GM12878 (cell line): ENCODE results near the gene PSMA2. TPM values are rescaled to one million over a fixed set of nuclear protein-coding genes. Genes with fewer than 3 reads are reported as not detected.
A peak's percentile ranks its signal among the peaks of the same experiment; 100 is the strongest.

Source experiments
- ATAC-seq: fragments of 200-7000 bp; cut with Tn5 transposase; 3 replicates; pipeline ENCODE4 v1.9.1; 2020; ENCODE audit warnings: mild to moderate bottlenecking, moderate library complexity
- BruUV-seq: library from RNA; stranded (reverse); fragments of 400-500 nt; replicated peaks from 2 replicates; lab custom pipeline; 2021; lab: Mats Ljungman, UMichigan
- CTCF ChIA-PET: fragments of 300-600 bp; sonication (Branson Sonifier 250); formaldehyde crosslinking; extraction: SDS; loops from one replicate; lab custom pipeline; 2021; ENCODE audit warnings: inconsistent platforms; lab: Yijun Ruan, JAX
- POLR2A ChIA-PET: fragments of 350-600 bp; formaldehyde crosslinking; extraction: SDS; loops from one replicate; lab custom pipeline; 2021; ENCODE audit warnings: inconsistent platforms; lab: Charles Lee
- RAD21 ChIA-PET: fragments of 300-600 bp; sonication (Branson Sonifier 250); formaldehyde crosslinking; loops from one replicate; lab custom pipeline; 2023; ENCODE audit warnings: antibody characterized with exemption; ENCODE audit not compliant: unreplicated experiment; lab: Charles Lee
- SMC1A ChIA-PET: fragments of 300-600 bp; sonication (Branson Sonifier 250); formaldehyde crosslinking; loops from one replicate; lab custom pipeline; 2023; ENCODE audit not compliant: unreplicated experiment, uncharacterized antibody; lab: Charles Lee
- DNase-seq: peaks from one replicate; pipeline ENCODE4 v3.0.0-alpha.2; 2011; ENCODE audit warnings: low read depth, low spot score
- FAIRE-seq: peaks from 3 replicates; lab custom pipeline; 2011; peaks lifted over from hg19 to GRCh38; lab: Jason Lieb, UNC
- H2AFZ ChIP-seq: 2 replicates; pipeline ENCODE4 v1.6.0; 2011; ENCODE audit warnings: low read depth, low read length, control low read depth; ENCODE audit not compliant: control insufficient read depth
- H3K27ac ChIP-seq: 2 replicates; pipeline ENCODE4 v1.5.1; 2011; ENCODE audit warnings: control low read depth; ENCODE audit not compliant: control insufficient read depth, insufficient read depth
- H3K27me3 ChIP-seq, 2 experiments: replicated peaks in 1 of 2; 2 replicates each; pipeline versions ENCODE4 v1.6.0 to v1.6.1; 2011; ENCODE audit warnings: low read length in 1 of 2; ENCODE audit not compliant: control insufficient read depth in 2 of 2, insufficient read depth in 2 of 2
- H3K36me3 ChIP-seq, 2 experiments: 2 replicates each; pipeline ENCODE4 v1.5.1; 2011; ENCODE audit warnings: low read length in 1 of 2; ENCODE audit not compliant: control insufficient read depth in 2 of 2, insufficient read depth in 2 of 2
- H3K4me1 ChIP-seq: 2 replicates; pipeline ENCODE4 v1.6.1; 2011; ENCODE audit warnings: mild to moderate bottlenecking, low read length, moderate library complexity, mixed read lengths; ENCODE audit not compliant: control insufficient read depth, insufficient read depth
- H3K4me2 ChIP-seq: 2 replicates; pipeline ENCODE4 v1.6.0; 2011; ENCODE audit warnings: control low read depth; ENCODE audit not compliant: control insufficient read depth, insufficient read depth
- H3K4me3 ChIP-seq: fragments of 200-600 bp; sonication (generic); 2 replicates; pipeline ENCODE4 v1.5.1; 2016
- H3K79me2 ChIP-seq: 2 replicates; pipeline ENCODE4 v1.6.0; 2011; ENCODE audit warnings: low read length; ENCODE audit not compliant: control insufficient read depth, insufficient read depth
- H3K9ac ChIP-seq: 2 replicates; pipeline ENCODE4 v1.8.0; 2011; ENCODE audit warnings: low read length, control low read depth, mixed read lengths; ENCODE audit not compliant: control insufficient read depth, insufficient read depth
- H3K9me3 ChIP-seq: replicated peaks from 3 replicates; pipeline ENCODE4 v1.5.1; 2011; ENCODE audit warnings: mild to moderate bottlenecking, low read length; ENCODE audit not compliant: control insufficient read depth, insufficient read depth
- H4K20me1 ChIP-seq: 2 replicates; pipeline ENCODE4 v1.6.0; 2011; ENCODE audit not compliant: control insufficient read depth, insufficient read depth
- CREB1 ChIP-seq: IDR thresholded peaks from 2 replicates; pipeline ENCODE4 v1.6.1; 2012; ENCODE audit warnings: low read depth, mild to moderate bottlenecking, inconsistent platforms
- ESRRA ChIP-seq: IDR thresholded peaks from 2 replicates; pipeline ENCODE4 v1.6.1; 2012; ENCODE audit warnings: mild to moderate bottlenecking, low read length, improper control_type of control experiment
- FOS ChIP-seq: IDR thresholded peaks from 3 replicates; pipeline ENCODE4 v1.6.1; 2011; ENCODE audit warnings: borderline replicate concordance; ENCODE audit not compliant: insufficient read length; ENCODE audit errors: extremely low read depth
- GATAD2B ChIP-seq: fragments of 450-650 bp; conservative IDR thresholded peaks from 2 replicates; pipeline ENCODE4 v1.6.1; 2017; ENCODE audit warnings: low read depth, mild to moderate bottlenecking, moderate library complexity
- HDAC2 ChIP-seq: fragments of 200-600 bp; sonication (generic); IDR thresholded peaks from 2 replicates; pipeline ENCODE4 v1.6.1; 2017
- JUND ChIP-seq: IDR thresholded peaks from 2 replicates; pipeline ENCODE4 v1.6.1; 2012; ENCODE audit warnings: low read depth, mild to moderate bottlenecking, low read length, improper control_type of control experiment, moderate library complexity
- KDM1A ChIP-seq: fragments of 200-600 bp; sonication (generic); IDR thresholded peaks from 2 replicates; pipeline ENCODE4 v1.6.1; 2016; ENCODE audit warnings: borderline replicate concordance
- MYB ChIP-seq: fragments of 150-350 bp; IDR thresholded peaks from 2 replicates; pipeline ENCODE4 v1.6.1; 2014; ENCODE audit warnings: mild to moderate bottlenecking, low read depth, low read length, borderline replicate concordance
- NKRF ChIP-seq: fragments of 450-650 bp; conservative IDR thresholded peaks from 2 replicates; pipeline ENCODE4 v1.6.1; 2017; ENCODE audit warnings: mild to moderate bottlenecking, moderate library complexity
- NR2C2 ChIP-seq: IDR thresholded peaks from 2 replicates; pipeline ENCODE4 v1.6.1; 2011; ENCODE audit warnings: borderline replicate concordance, low read depth; ENCODE audit not compliant: control insufficient read depth, insufficient read length
- POLR2A ChIP-seq: IDR thresholded peaks from 2 replicates; pipeline ENCODE4 v1.6.1; 2011; ENCODE audit warnings: low read depth, mild to moderate bottlenecking, low read length
- RELA ChIP-seq: fragments of 450-650 bp; IDR thresholded peaks from 2 replicates; pipeline ENCODE4 v1.8.0; 2014; ENCODE audit warnings: borderline replicate concordance; ENCODE audit not compliant: partially characterized antibody
- SMARCA5 ChIP-seq: fragments of 450-650 bp; IDR thresholded peaks from 2 replicates; pipeline ENCODE4 v1.6.1; 2017; ENCODE audit warnings: mild to moderate bottlenecking
- SUPT20H ChIP-seq: IDR thresholded peaks from 2 replicates; pipeline ENCODE4 v1.6.1; 2011; ENCODE audit warnings: low read depth, mild to moderate bottlenecking, low read length, moderate library complexity, borderline replicate concordance; ENCODE audit not compliant: control insufficient read depth
- USF1 ChIP-seq: IDR thresholded peaks from 2 replicates; pipeline ENCODE4 v1.6.1; 2011; ENCODE audit warnings: borderline replicate concordance, low read depth, mild to moderate bottlenecking, moderate library complexity, mixed read lengths, low read length; ENCODE audit not compliant: insufficient read depth; ENCODE audit errors: extremely low read length
- USF2 ChIP-seq: IDR thresholded peaks from 2 replicates; pipeline ENCODE4 v1.6.1; 2011; ENCODE audit warnings: low read depth, low read length, improper control_type of control experiment, borderline replicate concordance
- YY1 ChIP-seq: IDR thresholded peaks from 2 replicates; pipeline ENCODE4 v1.6.1; 2011; ENCODE audit warnings: low read depth, mild to moderate bottlenecking, low read length
- WGBS: methylation state at CpG from one replicate; pipeline ENCODE4 v1.1.6; 2016; ENCODE audit warnings: low lambda C conversion rate; ENCODE audit not compliant: insufficient replicate concordance, insufficient coverage; ENCODE audit errors: missing lambda C conversion rate; 5-methylcytosine and 5-hydroxymethylcytosine counted together
- in situ Hi-C: fragments of 300-500 bp; cut with MboI; formaldehyde crosslinking; loops from 9 replicates; pipeline ENCODE4 v1.14.3; 2018; ENCODE audit warnings: mixed read lengths
- intact Hi-C: fragments of 100-400 bp; cut with micrococcal nuclease; formaldehyde crosslinking; loops from one replicate; pipeline ENCODE4 v1.14.2; 2022; ENCODE audit not compliant: unreplicated experiment
- polyA plus RNA-seq, 11 experiments: library from polyadenylated mRNA; depleted of rRNA in 4 of 11; unstranded in 6 of 11; stranded (reverse) in 5 of 11; fragments of >200 nt; fragmentation: Nextera tagmentation in 4 of 11; fragmentation: Illumina TruSeq in 1 of 11; extraction: Ambion mirVana in 4 of 11; extraction: Trizol in 1 of 11; gene quantifications; 1 replicate in 1 of 11; 2 replicates in 10 of 11; pipeline versions ENCODE4 v1.2.1 to v1.2.3, GENCODE V29; 2011 to 2016; ENCODE audit warnings: inconsistent platforms in 2 of 11, missing spikeins in 2 of 11, low read depth in 1 of 11
- total RNA-seq, 4 experiments: library from RNA; depleted of rRNA in 3 of 4; stranded (reverse); fragments of >200 nt in 3 of 4; fragmentation: Illumina TruSeq in 1 of 4; extraction: Trizol in 1 of 4; gene quantifications; 2 replicates each; pipeline versions ENCODE4 v1.2.1 to v1.2.3, GENCODE V29; 2013 to 2021
- TF ChIP-seq, protein P1 (sequence below): IDR thresholded peaks from 2 replicates; pipeline ENCODE4 v1.6.1; 2011; ENCODE audit warnings: borderline replicate concordance, low read depth, mild to moderate bottlenecking, moderate library complexity, low read length; ENCODE audit not compliant: insufficient read depth, poor library complexity, severe bottlenecking

Gene PSMA2
- total and polyA plus RNA-seq, 10 of the 15 experiments (the other 5 are each of a cell fraction or from before 2014, with no cell fraction given): 129 to 1,223 (median 317) TPM

DNA sequence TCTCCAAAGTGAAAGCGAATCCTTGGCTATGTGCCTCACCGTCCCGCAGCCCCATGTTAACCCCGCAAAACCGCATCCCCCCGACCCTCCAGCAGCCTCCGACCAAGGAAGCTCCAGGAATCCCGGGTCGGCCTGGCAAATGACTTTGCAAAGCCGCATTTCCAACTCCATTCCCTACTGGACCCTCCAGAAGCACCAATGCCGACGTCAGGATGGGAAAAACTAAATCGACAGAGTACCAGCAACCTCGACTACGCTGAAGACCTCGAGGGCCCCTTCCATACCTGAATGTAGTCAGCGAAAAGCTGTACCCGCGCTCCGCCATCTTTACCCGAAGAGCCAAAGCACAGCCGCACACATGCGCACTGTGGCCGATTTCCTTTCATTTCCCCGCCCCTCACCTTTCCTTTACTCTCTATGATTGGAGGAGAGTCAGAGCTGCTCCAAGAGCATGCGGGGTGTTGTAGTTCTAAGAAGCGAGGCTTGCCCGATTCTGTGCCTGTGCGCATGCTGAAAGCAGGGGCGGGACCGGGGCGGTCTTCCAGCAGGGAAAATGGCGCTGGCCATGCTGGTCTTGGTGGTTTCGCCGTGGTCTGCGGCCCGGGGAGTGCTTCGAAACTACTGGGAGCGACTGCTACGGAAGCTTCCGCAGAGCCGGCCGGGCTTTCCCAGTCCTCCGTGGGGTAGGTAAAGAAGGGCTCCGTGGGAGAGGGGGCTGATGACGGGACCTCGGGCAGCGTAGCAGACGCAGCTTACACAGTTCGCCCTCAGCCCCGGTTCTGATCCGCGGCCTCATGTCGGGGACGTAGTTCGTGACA, at the start of gene PSMA2, which contains the start of gene MRPL32 (continued):
- TF ChIP-seq USF2 (no peak), YY1 (peak; percentile 97), CREB1 (0 out of 2 replicates have a peak, but pooled peaks have one; percentile 39)

GRCh38 chr7:42981601-42982000, 49.6 kb upstream of the PSMA2 start:
- no peak overlapping the region for H3K4me2 ChIP-seq
- H3K4me3 ChIP-seq: no peak overlapping the region
- no peaks in the 10 kb centered on the region; the same call in 2 of the 3 replicates for H3K9me3 ChIP-seq
- H3K9ac ChIP-seq: no peak overlapping the region
- CTCF ChIA-PET: interaction anchor here (1.1 to 1.3 kb wide), 2 partner anchors 47 to 127 kb away, joined by 3 to 4 read pairs; no protein-coding TSS in a partner anchor
- no peaks in the 10 kb centered on the region for H3K4me1 ChIP-seq
- SMC1A ChIA-PET: no interaction called here
- no peak for DNase-seq
- no peaks in the 10 kb centered on the region for H3K27me3 ChIP-seq
- intact Hi-C loops: no loop called here
- no peak for ATAC-seq
- no peaks in the 10 kb centered on the region for H4K20me1 ChIP-seq
- H3K79me2 ChIP-seq: no peaks in the 10 kb centered on the region
- H3K27ac ChIP-seq: no peak overlapping the region
- RAD21 ChIA-PET: no interaction called here
- in situ Hi-C loops: no loop called here
- FAIRE-seq: no peak
- H3K36me3 ChIP-seq: no peaks in the 10 kb centered on the region
- H2AFZ ChIP-seq: no peak overlapping the region
- 45% methylated on average over 1 of the region's 1 CpG for WGBS
- no TSS peak for BruUV-seq
- POLR2A ChIA-PET: no interaction called here
- TF ChIP-seq FOS (no peak), HDAC2 (no peak), NR2C2 (no peak), POLR2A (no peak), RELA (no peak), JUND (no peak), MYB (no peak), KDM1A (no peak), GATAD2B (no peak), SUPT20H (no peak), NKRF (no peak), SMARCA5 (no peak), ESRRA (no peak), USF1 (no peak)
- TF ChIP-seq, protein P1, sequence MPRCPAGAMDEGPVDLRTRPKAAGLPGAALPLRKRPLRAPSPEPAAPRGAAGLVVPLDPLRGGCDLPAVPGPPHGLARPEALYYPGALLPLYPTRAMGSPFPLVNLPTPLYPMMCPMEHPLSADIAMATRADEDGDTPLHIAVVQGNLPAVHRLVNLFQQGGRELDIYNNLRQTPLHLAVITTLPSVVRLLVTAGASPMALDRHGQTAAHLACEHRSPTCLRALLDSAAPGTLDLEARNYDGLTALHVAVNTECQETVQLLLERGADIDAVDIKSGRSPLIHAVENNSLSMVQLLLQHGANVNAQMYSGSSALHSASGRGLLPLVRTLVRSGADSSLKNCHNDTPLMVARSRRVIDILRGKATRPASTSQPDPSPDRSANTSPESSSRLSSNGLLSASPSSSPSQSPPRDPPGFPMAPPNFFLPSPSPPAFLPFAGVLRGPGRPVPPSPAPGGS: no peak
